K562 (cell line): Measurements from ENCODE around the gene ACE. TPM values are rescaled to one million over a fixed set of nuclear protein-coding genes. Genes with fewer than 3 reads are reported as not detected.
A peak's percentile ranks its signal among the peaks of the same experiment; 100 is the strongest.

ENCODE experiments used
- HNRNPLL ChIP-seq: fragments of 200-400 bp; formaldehyde crosslinking; IDR thresholded peaks from 2 replicates; pipeline ENCODE4 v1.6.1; 2017; ENCODE audit warnings: low read length, low read depth, mild to moderate bottlenecking; ENCODE audit not compliant: poor library complexity, severe bottlenecking
- KDM4B ChIP-seq, 2 experiments: fragments of 450-650 bp in 1 of 2; sonication (generic) in 1 of 2; IDR thresholded peaks; 2 replicates each; pipeline ENCODE4 v1.6.1; 2016 to 2017; ENCODE audit warnings: borderline replicate concordance in 2 of 2, antibody characterized with exemption in 1 of 2, low read depth in 1 of 2, mild to moderate bottlenecking in 1 of 2
- NFRKB ChIP-seq: fragments of 450-650 bp; IDR thresholded peaks from 2 replicates; pipeline ENCODE4 v1.6.1; 2016; ENCODE audit warnings: low read depth
- NR2C2 ChIP-seq, 2 experiments: fragments of 200-800 bp in 1 of 2; sonication (Bioruptor generic) in 1 of 2; sonication (generic) in 1 of 2; formaldehyde crosslinking in 1 of 2; IDR thresholded peaks; 2 replicates each; pipeline versions ENCODE4 v1.6.1 to v1.8.0; 2016 to 2022; ENCODE audit warnings: mild to moderate bottlenecking in 1 of 2, missing compliant biosample characterization in 1 of 2, missing genetic modification characterization in 1 of 2, missing genetic modification reagents in 1 of 2
- PBX2 ChIP-seq, 2 experiments: IDR thresholded peaks in 1 of 2; conservative IDR thresholded peaks in 1 of 2; 2 replicates each; pipeline ENCODE4 v1.6.1; 2016; ENCODE audit warnings: low read depth in 2 of 2, mild to moderate bottlenecking in 1 of 2, missing compliant biosample characterization in 1 of 2, missing genetic modification characterization in 1 of 2, moderate library complexity in 1 of 2
- RBBP5 ChIP-seq: fragments of 200-600 bp; sonication (generic); IDR thresholded peaks from 2 replicates; pipeline ENCODE4 v1.6.1; 2012; ENCODE audit warnings: borderline replicate concordance, mild to moderate bottlenecking, low read length, control low read depth, inconsistent platforms; ENCODE audit not compliant: insufficient read depth, poor library complexity, severe bottlenecking
- U2AF2 ChIP-seq: fragments of 200-400 bp; formaldehyde crosslinking; optimal IDR thresholded peaks from 2 replicates; pipeline ENCODE3; 2017; ENCODE audit warnings: low read depth, mild to moderate bottlenecking, low read length
- USF2 ChIP-seq: sonication (generic); formaldehyde crosslinking; IDR thresholded peaks from 2 replicates; pipeline ENCODE4 v1.5.0; 2020; ENCODE audit warnings: missing genetic modification reagents
- ZBTB33 ChIP-seq: sonication (generic); formaldehyde crosslinking; IDR thresholded peaks from 2 replicates; pipeline ENCODE4 v1.8.1; 2023; ENCODE audit warnings: mild to moderate bottlenecking, missing genetic modification reagents
- ZBTB8A ChIP-seq: fragments of 450-650 bp; IDR thresholded peaks from 2 replicates; pipeline ENCODE4 v1.6.1; 2018; ENCODE audit warnings: mild to moderate bottlenecking, moderate library complexity; ENCODE audit not compliant: partially characterized antibody
- ZNF197 ChIP-seq: fragments of 200-800 bp; sonication (Bioruptor generic); IDR thresholded peaks from 2 replicates; pipeline ENCODE4 v1.6.1; 2016; ENCODE audit warnings: low read depth, missing genetic modification characterization, missing compliant biosample characterization
- ZSCAN29 ChIP-seq: fragments of 450-650 bp; IDR thresholded peaks from 2 replicates; pipeline ENCODE4 v1.6.1; 2017
- polyA plus RNA-seq, 8 experiments: library from polyadenylated mRNA; depleted of rRNA in 4 of 8; stranded (reverse) in 5 of 8; unstranded in 3 of 8; fragments of >200 nt; fragmentation: Nextera tagmentation in 2 of 8; fragmentation: Illumina TruSeq in 1 of 8; extraction: Ambion mirVana in 2 of 8; extraction: Trizol in 1 of 8; gene quantifications; 2 replicates each; pipeline versions ENCODE4 v1.2.1 to v1.2.3, GENCODE V29; 2011 to 2014; ENCODE audit warnings: inconsistent platforms in 1 of 8, missing spikeins in 1 of 8
- total RNA-seq, 7 experiments: library from RNA; depleted of rRNA in 6 of 7; stranded (reverse); fragments of >200 nt in 6 of 7; fragmentation: Illumina TruSeq in 2 of 7; extraction: Trizol in 2 of 7; gene quantifications; 2 replicates each; pipeline versions ENCODE4 v1.2.1 to v1.2.3, GENCODE V29; 2011 to 2021; ENCODE audit warnings: low replicate concordance in 1 of 7

ACE gene
- total and polyA plus RNA-seq, 9 of the 15 experiments (the other 6 are each of a cell fraction or from before 2014, with no cell fraction given), result 0.07 to 2.5 (median 0.47) TPM; not detected in 1

- TF ChIP-seq USF2 (CRISPR knock-in tag), result no peak
- TF ChIP-seq HNRNPLL, result no peak
- TF ChIP-seq NFRKB, result 0 out of 2 replicates have a peak, but pooled peaks have one; percentile 1
- TF ChIP-seq NR2C2 (CRISPR knock-in tag; IDR thresholded peaks at IDR 0.05), result no peak
- peak; percentile 13; the same call in 1 of the 2 replicates for TF ChIP-seq NR2C2 (tag; IDR thresholded peaks at IDR 0.05)
- TF ChIP-seq U2AF2, result no peak
- TF ChIP-seq KDM4B (IDR thresholded peaks at IDR 0.05; ENCODE audit: borderline replicate concordance in 2 of 2, low read depth in 1 of 2), result 0 out of 4 replicates have a peak, but pooled peaks of 1 of the 2 experiments have one; percentile 9
- no peak for TF ChIP-seq PBX2 (CRISPR knock-in tag; IDR thresholded peaks at IDR 0.05; ENCODE audit: low read depth)
- TF ChIP-seq PBX2 (tag; conservative IDR thresholded peaks at IDR 0.05; ENCODE audit: low read depth), result no peak
- no peak for TF ChIP-seq ZNF197 (CRISPR knock-in tag)
- TF ChIP-seq ZSCAN29, result no peak
- peak; percentile 22; the same call in 1 of the 2 replicates for TF ChIP-seq ZBTB33 (CRISPR knock-in tag)
- no peak for TF ChIP-seq RBBP5
- no peak for TF ChIP-seq ZBTB8A
Observed at GRCh38 chr17:63433746-63434591, 42.9 kb upstream of the ACE start (continued).
